Measurements from ENCODE around the gene GTF3C2. TPM values are rescaled to one million over a fixed set of nuclear protein-coding genes. Genes with fewer than 3 reads are reported as not detected.
A peak's percentile ranks its signal among the peaks of the same experiment; 100 is the strongest.

Gene GTF3C2
- total RNA-seq, 1 donor from 2014 or later: 19.2 TPM

- Histone ChIP-seq H3K4me3 (ENCODE audit: low read depth, low read length) (no peak overlapping the region), H3K27me3 (ENCODE audit: control insufficient read depth, insufficient read depth, low read length) (peaks cover 24% of the 10 kb centered on the region), H3K36me3 (ENCODE audit: control insufficient read depth, insufficient read depth, low read length) (peaks cover 2% of the 10 kb centered on the region)
- FAIRE-seq: peak; percentile 94
- no peak for DNase-seq (ENCODE audit: low read depth)
- TF ChIP-seq CTCF (IDR thresholded peaks at IDR 0.05; ENCODE audit: insufficient read depth, low read length, severe bottlenecking): no peak
Observed at GRCh38 chr2:27309651-27310050, 46.9 kb downstream of the GTF3C2 start.

DNA sequence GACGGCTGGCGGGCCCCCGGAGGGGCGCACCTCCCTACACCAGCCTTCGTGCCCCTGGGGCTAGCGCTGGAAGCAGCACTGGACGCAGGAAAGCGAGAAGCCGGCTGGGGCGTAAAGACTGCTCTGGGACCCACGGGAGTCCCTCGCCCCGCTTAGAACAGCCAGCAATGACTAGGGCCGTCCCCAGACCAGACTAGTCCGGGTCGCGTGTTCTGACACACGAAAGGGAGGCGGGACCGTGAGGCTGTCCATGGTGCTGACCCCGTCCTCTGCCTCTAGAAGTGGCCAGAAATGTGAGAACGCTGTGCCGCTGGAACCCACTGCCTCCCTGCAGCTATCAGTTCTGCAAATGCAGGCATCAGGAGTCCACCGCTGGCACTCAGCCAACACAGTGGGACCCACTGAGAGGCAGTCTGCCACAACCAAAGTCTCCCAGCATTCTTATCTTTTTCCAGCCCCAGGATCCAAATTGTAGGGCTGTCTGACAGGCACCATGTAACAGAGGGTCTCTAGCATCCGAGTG is 48.1 kb downstream of the GTF3C2 start, which contains the start of gene UCN:
UCN (minus strand) TSS at position 87 of the 523 bp plus-strand sequence. CDS start 550 bp downstream, outside the sequence.
- no peak for TF ChIP-seq CTCF (IDR thresholded peaks at IDR 0.05; ENCODE audit: insufficient read depth, low read length, severe bottlenecking)
- H3K27me3 ChIP-seq (ENCODE audit: control insufficient read depth, insufficient read depth, low read length): peaks cover 24% of the 10 kb centered on the region
- H3K36me3 ChIP-seq (ENCODE audit: control insufficient read depth, insufficient read depth, low read length): peaks cover 2% of the 10 kb centered on the region
- DNase-seq (ENCODE audit: low read depth) (peak; percentile 29), FAIRE-seq (no peak)
- H3K4me3 ChIP-seq (ENCODE audit: low read depth, low read length): no peak within 1 kb of the TSS

GRCh38 chr2:27307545-27308358 is 48.8 kb downstream of the GTF3C2 start:
- Histone ChIP-seq H3K4me3 (ENCODE audit: low read depth, low read length) (no peak overlapping the region), H3K27me3 (ENCODE audit: control insufficient read depth, insufficient read depth, low read length) (peaks cover 24% of the 10 kb centered on the region), H3K36me3 (ENCODE audit: control insufficient read depth, insufficient read depth, low read length) (peaks cover 2% of the 10 kb centered on the region)
- no peak for FAIRE-seq
- no peak for DNase-seq (ENCODE audit: low read depth)
- TF ChIP-seq CTCF (IDR thresholded peaks at IDR 0.05; ENCODE audit: insufficient read depth, low read length, severe bottlenecking): no peak

GRCh38 chr2:27307287-27307544 is 49.3 kb downstream of the GTF3C2 start:
- DNase-seq (ENCODE audit: low read depth): no peak
- peaks cover 24% of the 10 kb centered on the region for H3K27me3 ChIP-seq (ENCODE audit: control insufficient read depth, insufficient read depth, low read length)
- peaks cover 2% of the 10 kb centered on the region for H3K36me3 ChIP-seq (ENCODE audit: control insufficient read depth, insufficient read depth, low read length)
- no peak for TF ChIP-seq CTCF (IDR thresholded peaks at IDR 0.05; ENCODE audit: insufficient read depth, low read length, severe bottlenecking)
- no peak overlapping the region for H3K4me3 ChIP-seq (ENCODE audit: low read depth, low read length)
- no peak for FAIRE-seq

DNA sequence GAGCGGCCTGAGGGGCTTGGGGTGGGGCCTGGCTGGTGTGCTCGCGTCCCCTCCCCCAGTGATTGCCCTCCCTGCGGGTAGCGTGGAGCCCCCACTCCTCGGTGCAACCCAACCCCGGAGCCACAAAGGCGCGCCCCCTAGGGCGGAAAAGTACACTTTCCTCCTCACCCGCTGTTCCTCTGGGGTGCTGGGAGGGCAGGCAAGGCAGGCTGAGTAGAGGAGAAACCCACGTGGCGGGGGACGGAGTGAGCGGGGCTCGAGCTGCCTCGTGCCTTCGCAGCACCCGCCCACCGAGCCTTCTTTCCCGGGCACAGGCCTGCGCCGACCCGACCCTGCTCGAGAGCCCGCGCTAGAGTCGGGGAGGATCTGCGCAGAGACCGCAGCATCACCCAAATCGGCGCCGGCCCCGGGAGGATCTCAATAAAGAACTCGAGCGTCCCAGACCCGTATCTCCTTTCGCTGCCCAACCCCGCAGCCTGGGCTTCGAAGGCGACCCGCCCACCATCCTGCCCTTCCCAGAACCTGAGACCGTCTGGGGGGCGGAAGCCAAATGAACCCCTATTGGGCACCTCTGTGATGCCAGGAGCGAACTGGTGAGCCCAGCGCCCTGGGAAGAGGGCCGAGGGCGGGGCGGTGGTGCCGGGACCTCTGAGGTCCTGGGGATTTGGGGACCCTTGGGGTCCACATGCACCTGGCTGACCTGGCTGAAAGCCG is 49.8 kb downstream of the GTF3C2 start:
- H3K4me3 ChIP-seq (ENCODE audit: low read depth, low read length): no peak overlapping the region
- no peak for DNase-seq (ENCODE audit: low read depth)
- no peak for FAIRE-seq
- peaks cover 2% of the 10 kb centered on the region for H3K36me3 ChIP-seq (ENCODE audit: control insufficient read depth, insufficient read depth, low read length)
- TF ChIP-seq CTCF (IDR thresholded peaks at IDR 0.05; ENCODE audit: insufficient read depth, low read length, severe bottlenecking): no peak
- peaks cover 24% of the 10 kb centered on the region for H3K27me3 ChIP-seq (ENCODE audit: control insufficient read depth, insufficient read depth, low read length)

Data from bronchial epithelial cell (primary cell).